T-cell (primary cell): ENCODE results near the gene RNF180. TPM values are rescaled to one million over a fixed set of nuclear protein-coding genes. Genes with fewer than 3 reads are reported as not detected.

Experiments used
- ATAC-seq, 4 experiments: fragments of 200-7000 bp in 3 of 4; fragments of 150-1000 bp in 1 of 4; cut with Tn5 transposase; replicated peaks in 1 of 4; 1 replicate in 3 of 4; 2 replicates in 1 of 4; pipeline ENCODE4 v1.10.0; 2021; ENCODE audit warnings: moderate library complexity in 3 of 4, mild to moderate bottlenecking in 2 of 4, moderate number of reproducible peaks in 1 of 4
- CTCF ChIA-PET, 2 donors: fragments of 300-600 bp; sonication (Branson Sonifier 250); formaldehyde crosslinking; loops; one replicate each; lab custom pipeline; 2022; ENCODE audit warnings: antibody characterized with exemption in 2 of 2; lab: Charles Lee
- POLR2A ChIA-PET, 2 donors: fragments of 300-600 bp; sonication (Branson Sonifier 250); formaldehyde crosslinking; loops; one replicate each; lab custom pipeline; 2022; ENCODE audit warnings: antibody characterized with exemption in 2 of 2; lab: Charles Lee
- DNase-seq, 35 experiments: peaks; one replicate each; pipeline versions ENCODE4 v3.0.0 to v3.0.0-alpha.2; 2013 to 2023
- H3K27ac ChIP-seq: one replicate; pipeline ENCODE4 v1.5.1; 2013; ENCODE audit warnings: low read length
- H3K27me3 ChIP-seq, 2 experiments: replicated peaks in 1 of 2; 1 replicate in 1 of 2; 2 replicates in 1 of 2; pipeline versions ENCODE4 v1.6.1 to v1.7.0; 2013; ENCODE audit warnings: low read length in 1 of 2, mixed read lengths in 1 of 2; ENCODE audit not compliant: control insufficient read depth in 2 of 2, insufficient read depth in 2 of 2; ENCODE audit errors: extremely low read depth in 1 of 2
- H3K36me3 ChIP-seq, 2 donors: 1 replicate in 1 of 2; 2 replicates in 1 of 2; pipeline versions ENCODE4 v1.6.1 to v1.7.0; 2013; ENCODE audit warnings: low read length in 1 of 2; ENCODE audit not compliant: control insufficient read depth in 2 of 2, insufficient read depth in 1 of 2; ENCODE audit errors: extremely low read depth in 1 of 2
- H3K4me1 ChIP-seq, 2 experiments: 1 replicate in 1 of 2; 2 replicates in 1 of 2; pipeline versions ENCODE4 v1.6.1 to v1.7.0; 2013; ENCODE audit warnings: low read length in 2 of 2, mixed read lengths in 1 of 2; ENCODE audit not compliant: insufficient read depth in 2 of 2, control insufficient read depth in 1 of 2; ENCODE audit errors: extremely low read depth in 1 of 2
- H3K4me3 ChIP-seq, 2 donors: 1 replicate in 1 of 2; 2 replicates in 1 of 2; pipeline versions ENCODE4 v1.5.1 to v1.7.0; 2013; ENCODE audit warnings: mild to moderate bottlenecking in 2 of 2, low read length in 1 of 2, moderate library complexity in 1 of 2; ENCODE audit not compliant: control insufficient read depth in 1 of 2; ENCODE audit errors: extremely low read depth in 1 of 2
- H3K9me3 ChIP-seq: 2 replicates; pipeline ENCODE4 v1.7.0; 2013
- H3K27ac Mint-ChIP-seq, 2 donors: one replicate each; pipeline ENCODE4 v1.8.0; 2020 to 2021; ENCODE audit warnings: mild to moderate bottlenecking in 2 of 2, mixed read lengths in 2 of 2
- H3K27me3 Mint-ChIP-seq, 2 donors: one replicate each; pipeline ENCODE4 v1.8.0; 2021 to 2022; ENCODE audit warnings: mixed read lengths in 2 of 2
- H3K36me3 Mint-ChIP-seq: one replicate; pipeline ENCODE4 v1.8.0; 2021; ENCODE audit warnings: mixed read lengths
- H3K4me1 Mint-ChIP-seq, 3 donors: one replicate each; pipeline ENCODE4 v1.8.0; 2020 to 2022; ENCODE audit warnings: mixed read lengths in 3 of 3, mild to moderate bottlenecking in 1 of 3
- H3K4me3 Mint-ChIP-seq, 3 donors: one replicate each; pipeline ENCODE4 v1.8.0; 2020 to 2022; ENCODE audit warnings: mild to moderate bottlenecking in 3 of 3, mixed read lengths in 3 of 3, moderate library complexity in 3 of 3
- H3K9me3 Mint-ChIP-seq, 3 donors: one replicate each; pipeline ENCODE4 v1.8.0; 2020 to 2022; ENCODE audit warnings: mixed read lengths in 3 of 3
- WGBS: methylation state at CpG from one replicate; pipeline ENCODE4 v1.1.5; 2013; ENCODE audit warnings: missing lambda C conversion rate; ENCODE audit not compliant: insufficient coverage; 5-methylcytosine and 5-hydroxymethylcytosine counted together
- total RNA-seq, 35 experiments: library from RNA in 6 of 35; stranded (reverse) in 6 of 35; fragments of 120-200 nt in 1 of 35; gene quantifications; one replicate each; pipeline versions ENCODE4 v1.2.1 to v1.2.4 and lab custom pipeline; 2013 to 2026

RNF180 gene
- total RNA-seq, 5 donors from 2014 or later (not counting 1 experiment from before 2014, with no cell fraction given) = not detected

DNA sequence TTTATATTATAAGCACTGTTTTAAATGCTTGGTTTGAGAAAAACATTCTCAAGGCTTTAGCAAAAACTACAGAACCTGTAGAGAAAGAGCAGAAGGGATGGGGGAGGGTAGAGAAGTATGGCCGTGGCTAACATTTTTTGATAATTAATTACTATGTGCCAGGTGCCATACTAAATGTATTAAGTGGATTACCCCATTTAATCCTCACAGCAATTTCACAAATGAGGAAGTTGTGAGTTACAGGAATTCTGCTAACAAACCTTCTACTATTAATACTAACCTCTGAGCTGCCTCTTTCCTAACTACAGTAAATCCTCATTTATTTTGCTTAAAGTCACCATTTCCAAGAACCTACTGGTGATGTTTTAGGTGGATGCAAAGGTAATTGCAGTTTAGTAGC is 157.9 kb downstream of the RNF180 start:
- no CpG with 5 or more reads among the region's 1 CpG for WGBS
- no peak overlapping the region for H3K27ac ChIP-seq
- CTCF ChIA-PET = no interaction called here
- H3K9me3 ChIP-seq = no peaks in the 10 kb centered on the region
- H3K4me1 ChIP-seq = no peaks in the 10 kb centered on the region
- no peak for ATAC-seq
- no peak overlapping the region for H3K27ac Mint-ChIP-seq
- DNase-seq = no peak
- H3K27me3 ChIP-seq = no peaks in the 10 kb centered on the region
- H3K4me3 Mint-ChIP-seq = no peak overlapping the region
- peaks cover 2 to 17% (median 8%) of the 10 kb centered on the region in 3 donors for H3K9me3 Mint-ChIP-seq
- no peak overlapping the region for H3K4me3 ChIP-seq
- POLR2A ChIA-PET = no interaction called here
- no peaks in the 10 kb centered on the region for H3K27me3 Mint-ChIP-seq
- H3K36me3 ChIP-seq = no peaks in the 10 kb centered on the region
- H3K36me3 Mint-ChIP-seq = no peaks in the 10 kb centered on the region
- H3K4me1 Mint-ChIP-seq = no peaks in the 10 kb centered on the region

GRCh38 chr5:64330728-64331231 is 165.1 kb downstream of the RNF180 start:
- H3K9me3 Mint-ChIP-seq = peaks cover 2 to 17% (median 8%) of the 10 kb centered on the region in 3 donors
- Histone ChIP-seq H3K36me3 (no peaks in the 10 kb centered on the region), H3K4me3 (no peak overlapping the region), H3K27ac (no peak overlapping the region), H3K9me3 (no peaks in the 10 kb centered on the region), H3K4me1 (no peaks in the 10 kb centered on the region), H3K27me3 (no peaks in the 10 kb centered on the region)
- DNase-seq (no peak), ATAC-seq (no peak)
- ChIA-PET CTCF (no interaction called here), POLR2A (no interaction called here)
- WGBS = 89% methylated on average over 5 of the region's 6 CpGs
- H3K36me3 Mint-ChIP-seq = no peaks in the 10 kb centered on the region
- H3K4me1 Mint-ChIP-seq = no peaks in the 10 kb centered on the region
- no peaks in the 10 kb centered on the region for H3K27me3 Mint-ChIP-seq
- no peak overlapping the region for H3K27ac Mint-ChIP-seq
- no peak overlapping the region for H3K4me3 Mint-ChIP-seq

- no peaks in the 10 kb centered on the region for H3K4me1 Mint-ChIP-seq
- ChIA-PET POLR2A (no interaction called here), CTCF (no interaction called here)
- no peak overlapping the region for H3K4me3 Mint-ChIP-seq
- ATAC-seq (no peak), DNase-seq (no peak)
- peaks cover 2 to 11% (median 8%) of the 10 kb centered on the region in 3 donors for H3K9me3 Mint-ChIP-seq
- no peak overlapping the region for H3K27ac ChIP-seq
- no peaks in the 10 kb centered on the region for H3K4me1 ChIP-seq
- H3K27me3 ChIP-seq = no peaks in the 10 kb centered on the region
- no peak overlapping the region for H3K27ac Mint-ChIP-seq
- no peak overlapping the region for H3K4me3 ChIP-seq
- no peaks in the 10 kb centered on the region for H3K36me3 Mint-ChIP-seq
- H3K9me3 ChIP-seq = no peaks in the 10 kb centered on the region
- no peaks in the 10 kb centered on the region for H3K36me3 ChIP-seq
- WGBS = 91% methylated on average over 9 of the region's 9 CpGs
- no peaks in the 10 kb centered on the region for H3K27me3 Mint-ChIP-seq
Observed at GRCh38 chr5:64331597-64332277, 166.1 kb downstream of the RNF180 start.

DNA sequence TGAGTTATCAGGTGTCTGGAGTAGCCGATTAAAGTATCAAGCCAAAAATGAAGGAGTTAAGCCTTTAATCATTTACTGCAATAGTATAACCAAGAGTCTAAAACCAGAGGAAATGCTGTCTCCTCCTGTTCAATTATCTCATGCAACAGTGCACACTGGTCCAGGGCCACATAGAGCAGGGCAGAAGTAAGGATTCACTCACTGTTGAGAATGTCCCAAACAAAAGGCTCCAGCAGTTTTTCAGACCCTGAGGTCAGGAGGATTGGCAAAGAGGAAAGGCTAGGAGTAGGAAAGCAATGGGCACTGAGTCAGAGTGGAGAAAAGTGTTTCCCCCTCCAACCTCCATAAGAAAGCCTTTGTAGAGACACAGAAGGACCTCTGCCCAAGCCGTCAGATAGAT is 168.2 kb downstream of the RNF180 start:
- peaks cover 0 to 4% (median 2%) of the 10 kb centered on the region in 3 donors for H3K9me3 Mint-ChIP-seq
- no peak overlapping the region for H3K4me3 Mint-ChIP-seq
- Histone ChIP-seq H3K4me1 (no peaks in the 10 kb centered on the region), H3K9me3 (no peaks in the 10 kb centered on the region), H3K4me3 (no peak overlapping the region), H3K36me3 (no peaks in the 10 kb centered on the region), H3K27me3 (no peaks in the 10 kb centered on the region), H3K27ac (no peak overlapping the region)
- H3K4me1 Mint-ChIP-seq = no peaks in the 10 kb centered on the region
- CTCF ChIA-PET = no interaction called here
- H3K36me3 Mint-ChIP-seq = no peaks in the 10 kb centered on the region
- WGBS = no CpG with 5 or more reads among the region's 2 CpGs
- no peak overlapping the region for H3K27ac Mint-ChIP-seq
- DNase-seq (no peak), ATAC-seq (no peak)
- POLR2A ChIA-PET = no interaction called here
- no peaks in the 10 kb centered on the region for H3K27me3 Mint-ChIP-seq

GRCh38 chr5:64339769-64340168 is 174.1 kb downstream of the RNF180 start:
- no peak overlapping the region for H3K27ac Mint-ChIP-seq
- ATAC-seq = no peak
- H3K36me3 ChIP-seq = no peaks in the 10 kb centered on the region
- H3K27me3 Mint-ChIP-seq = no peaks in the 10 kb centered on the region
- DNase-seq = no peak
- no peaks in the 10 kb centered on the region for H3K4me1 ChIP-seq
- H3K9me3 ChIP-seq = no peaks in the 10 kb centered on the region
- H3K4me3 ChIP-seq = no peak overlapping the region
- peaks cover 8 to 20% (median 12%) of the 10 kb centered on the region in 3 donors for H3K9me3 Mint-ChIP-seq
- WGBS = no CpG with 5 or more reads among the region's 1 CpG
- H3K4me3 Mint-ChIP-seq = no peak overlapping the region
- H3K27ac ChIP-seq = no peak overlapping the region
- ChIA-PET CTCF (no interaction called here), POLR2A (interaction anchor here in 1 of 2 donors (0.7 kb wide), 1 partner anchor 9 kb away, joined by 3 read pairs; no protein-coding TSS in a partner anchor)
- no peaks in the 10 kb centered on the region for H3K36me3 Mint-ChIP-seq
- no peaks in the 10 kb centered on the region for H3K4me1 Mint-ChIP-seq
- H3K27me3 ChIP-seq = no peaks in the 10 kb centered on the region

- no peak for DNase-seq
- no peak overlapping the region for H3K27ac ChIP-seq
- peaks cover 8 to 20% (median 12%) of the 10 kb centered on the region in 3 donors for H3K9me3 Mint-ChIP-seq
- ChIA-PET CTCF (no interaction called here), POLR2A (interaction anchor here in 1 of 2 donors (0.7 kb wide), 1 partner anchor 9 kb away, joined by 3 read pairs; no protein-coding TSS in a partner anchor)
- no peaks in the 10 kb centered on the region for H3K27me3 Mint-ChIP-seq
- no peaks in the 10 kb centered on the region for H3K4me1 ChIP-seq
- ATAC-seq = no peak
- H3K4me3 Mint-ChIP-seq = no peak overlapping the region
- H3K9me3 ChIP-seq = no peaks in the 10 kb centered on the region
- no peak overlapping the region for H3K27ac Mint-ChIP-seq
- H3K27me3 ChIP-seq = no peaks in the 10 kb centered on the region
- H3K36me3 ChIP-seq = no peaks in the 10 kb centered on the region
- no CpG with 5 or more reads among the region's 1 CpG for WGBS
- H3K36me3 Mint-ChIP-seq = no peaks in the 10 kb centered on the region
- no peaks in the 10 kb centered on the region for H3K4me1 Mint-ChIP-seq
- no peak overlapping the region for H3K4me3 ChIP-seq
Observed at GRCh38 chr5:64340293-64340692, 174.7 kb downstream of the RNF180 start.
